ENCODE data around the gene STX8.

STX8 gene

GRCh38 chr17:9236286-9237052 is 339.2 kb downstream of the STX8 start:
- no peak for DNase-seq

GRCh38 chr17:9235346-9235745 is 340.3 kb downstream of the STX8 start:
- peak; percentile 42 for DNase-seq

GRCh38 chr17:9234389-9234945 is 341.2 kb downstream of the STX8 start:
- no peak for DNase-seq

- no peak for DNase-seq
Observed at GRCh38 chr17:9233761-9234160, 341.9 kb downstream of the STX8 start.

GRCh38 chr17:9233271-9233599 is 342.4 kb downstream of the STX8 start:
- no peak for DNase-seq

GRCh38 chr17:9232591-9233270 is 342.9 kb downstream of the STX8 start:
- DNase-seq, result no peak

- no peak for DNase-seq
Observed at GRCh38 chr17:9232155-9232475, 343.5 kb downstream of the STX8 start.

GRCh38 chr17:9231449-9232154 is 344.0 kb downstream of the STX8 start:
- no peak for DNase-seq

- DNase-seq, result no peak
Observed at GRCh38 chr17:9230861-9231260, 344.8 kb downstream of the STX8 start.

GRCh38 chr17:9230346-9230745 is 345.3 kb downstream of the STX8 start:
- no peak for DNase-seq

- DNase-seq, result no peak
Observed at GRCh38 chr17:9229826-9230201, 345.8 kb downstream of the STX8 start.

GRCh38 chr17:9229160-9229825 is 346.3 kb downstream of the STX8 start:
- no peak for DNase-seq

- no peak for DNase-seq
Observed at GRCh38 chr17:9228408-9229159, 347.0 kb downstream of the STX8 start.

- DNase-seq, result no peak
Observed at GRCh38 chr17:9227819-9228407, 347.7 kb downstream of the STX8 start.

- DNase-seq, result peak; percentile 46
Observed at GRCh38 chr17:9226794-9227135, 348.9 kb downstream of the STX8 start.

GRCh38 chr17:9226130-9226793 is 349.4 kb downstream of the STX8 start:
- no peak for DNase-seq

- no peak for DNase-seq
Observed at GRCh38 chr17:9225305-9226101, 350.1 kb downstream of the STX8 start.

GRCh38 chr17:9224485-9224884 is 351.1 kb downstream of the STX8 start:
- DNase-seq, result no peak

- DNase-seq, result no peak
Observed at GRCh38 chr17:9223531-9223930, 352.1 kb downstream of the STX8 start.

- DNase-seq, result no peak
Observed at GRCh38 chr17:9221922-9222180, 353.8 kb downstream of the STX8 start.

Data from activated CD4-positive, alpha-beta T cell treated with anti-CD3 and anti-CD28 coated beads for 48 hours (primary cell).